Measurements from ENCODE around the gene SNRNP70. TPM values are rescaled to one million over a fixed set of nuclear protein-coding genes. Genes with fewer than 3 reads are reported as not detected.
"Not testable (repeated sequence)": the region's sequence is repeated elsewhere in the genome, so short reads cannot be mapped to it uniquely, and the experiment has no call there.

Gene SNRNP70
- total RNA-seq, 1 experiment from 2014 or later = 188 TPM

- peak; percentile 62 to 68 for DNase-seq (ENCODE audit: low read depth in 1 of 2, low spot score in 2 of 2)
- H3K27ac ChIP-seq = peak overlapping the region; percentile 45; the same call in 1 of the 2 replicates
- peaks cover 1% of the 10 kb centered on the region; the same call in 1 of the 2 replicates for H3K27me3 ChIP-seq (replicated peaks)
- peaks cover 3% of the 10 kb centered on the region for H3K9me3 ChIP-seq (replicated peaks)
- peaks cover 49% of the 10 kb centered on the region for H3K4me1 ChIP-seq (replicated peaks)
- H3K36me3 ChIP-seq = peaks cover 9% of the 10 kb centered on the region
- peak overlapping the region; percentile 74 for H3K4me3 ChIP-seq
These were observed 29.5 kb downstream of the SNRNP70 start for GRCh38 chr19:49114630-49115363.

GRCh38 chr19:49116544-49116943, 31.3 kb downstream of the SNRNP70 start:
- H3K9me3 ChIP-seq (replicated peaks) = peaks cover 3% of the 10 kb centered on the region

GRCh38 chr19:49117677-49118564, 32.7 kb downstream of the SNRNP70 start:
- Histone ChIP-seq H3K27me3 (replicated peaks) (peaks cover 8% of the 10 kb centered on the region), H3K9me3 (replicated peaks) (peaks cover 3% of the 10 kb centered on the region), H3K36me3 (peaks cover 9% of the 10 kb centered on the region), H3K27ac (peak overlapping the region; percentile 76; the same call in 1 of the 2 replicates), H3K4me3 (peak overlapping the region; percentile 58), H3K4me1 (replicated peaks) (peaks cover 38% of the 10 kb centered on the region)
- DNase-seq (ENCODE audit: low read depth in 1 of 2, low spot score in 2 of 2) = no peak

More at GRCh38 chr19:49116544-49116943, 31.3 kb downstream of the SNRNP70 start:
- no peak overlapping the region for H3K27ac ChIP-seq
- peaks cover 9% of the 10 kb centered on the region for H3K36me3 ChIP-seq
- H3K27me3 ChIP-seq (replicated peaks) = peaks cover 8% of the 10 kb centered on the region
- H3K4me3 ChIP-seq = no peak overlapping the region
- no peak for DNase-seq (ENCODE audit: low read depth in 1 of 2, low spot score in 2 of 2)
- H3K4me1 ChIP-seq (replicated peaks) = peaks cover 38% of the 10 kb centered on the region

- H3K27ac ChIP-seq = peak within 1 kb of the TSS; percentile 76
- peaks cover 8% of the 10 kb centered on the region for H3K27me3 ChIP-seq (replicated peaks)
- peaks cover 3% of the 10 kb centered on the region for H3K9me3 ChIP-seq (replicated peaks)
- H3K4me3 ChIP-seq = peak within 1 kb of the TSS; percentile 58
- DNase-seq (ENCODE audit: low read depth in 1 of 2, low spot score in 2 of 2) = peak; percentile 94 to 95
- H3K4me1 ChIP-seq (replicated peaks) = peaks cover 36% of the 10 kb centered on the region
- H3K36me3 ChIP-seq = peaks cover 9% of the 10 kb centered on the region
These were observed 33.5 kb downstream of the SNRNP70 start, which contains the start of gene C19orf73 for GRCh38 chr19:49118565-49119410. Gene C19orf73 (minus strand): TSS chr19:49119143. CDS start chr19:49119022, 121 bp downstream.

- Histone ChIP-seq H3K4me3 (peak within 1 kb of the TSS; percentile 58), H3K4me1 (replicated peaks) (peaks cover 31% of the 10 kb centered on the region), H3K9me3 (replicated peaks) (no peaks in the 10 kb centered on the region), H3K27me3 (replicated peaks) (peaks cover 8% of the 10 kb centered on the region), H3K27ac (peak within 1 kb of the TSS; percentile 76), H3K36me3 (peaks cover 5% of the 10 kb centered on the region)
- DNase-seq (ENCODE audit: low read depth in 1 of 2, low spot score in 2 of 2) = peak; percentile 54 to 71
These were observed 34.4 kb downstream of the SNRNP70 start, which contains the start of gene PPFIA3 for GRCh38 chr19:49119411-49120324. Gene PPFIA3 (plus strand): TSS chr19:49119544. CDS start chr19:49127874, 8,330 bp downstream.

- Histone ChIP-seq H3K27ac (no peak overlapping the region), H3K4me1 (replicated peaks) (peaks cover 25% of the 10 kb centered on the region), H3K36me3 (peaks cover 5% of the 10 kb centered on the region; the same call in 1 of the 2 replicates), H3K4me3 (no peak overlapping the region; the same call in 1 of the 2 replicates), H3K27me3 (replicated peaks) (peaks cover 8% of the 10 kb centered on the region), H3K9me3 (replicated peaks) (no peaks in the 10 kb centered on the region)
- DNase-seq (ENCODE audit: low read depth in 1 of 2, low spot score in 2 of 2) = no peak
These were observed 35.1 kb downstream of the SNRNP70 start for GRCh38 chr19:49120325-49120683.

GRCh38 chr19:49120868-49121267, 35.6 kb downstream of the SNRNP70 start:
- H3K36me3 ChIP-seq = peaks cover 5% of the 10 kb centered on the region; the same call in 1 of the 2 replicates
- H3K27ac ChIP-seq = no peak overlapping the region
- no peak for DNase-seq (ENCODE audit: low read depth in 1 of 2, low spot score in 2 of 2)
- H3K4me3 ChIP-seq = no peak overlapping the region
- peaks cover 8% of the 10 kb centered on the region for H3K27me3 ChIP-seq (replicated peaks)
- H3K4me1 ChIP-seq (replicated peaks) = peaks cover 23% of the 10 kb centered on the region
- no peaks in the 10 kb centered on the region for H3K9me3 ChIP-seq (replicated peaks)

- not testable (repeated sequence) for H3K9me3 ChIP-seq (replicated peaks); H3K27me3 ChIP-seq (replicated peaks); H3K36me3 ChIP-seq; DNase-seq (ENCODE audit: low read depth in 1 of 2, low spot score in 2 of 2); H3K4me3 ChIP-seq; H3K27ac ChIP-seq
- H3K4me1 ChIP-seq (replicated peaks) = peaks cover 23% of the 10 kb centered on the region
These were observed 36.6 kb downstream of the SNRNP70 start for GRCh38 chr19:49121841-49122240.

- H3K36me3 ChIP-seq; H3K9me3 ChIP-seq (replicated peaks); H3K27me3 ChIP-seq (replicated peaks); H3K27ac ChIP-seq; H3K4me3 ChIP-seq; DNase-seq (ENCODE audit: low read depth in 1 of 2, low spot score in 2 of 2): not testable (repeated sequence)
- H3K4me1 ChIP-seq (replicated peaks) = peaks cover 20% of the 10 kb centered on the region
These were observed 38.0 kb downstream of the SNRNP70 start for GRCh38 chr19:49123285-49123684.

GRCh38 chr19:49125025-49125731, 39.9 kb downstream of the SNRNP70 start:
- Histone ChIP-seq H3K4me1 (replicated peaks) (peaks cover 11% of the 10 kb centered on the region), H3K9me3 (replicated peaks) (no peaks in the 10 kb centered on the region), H3K4me3 (no peak overlapping the region), H3K36me3 (no peaks in the 10 kb centered on the region), H3K27ac (no peak overlapping the region), H3K27me3 (replicated peaks) (peaks cover 3% of the 10 kb centered on the region)
- DNase-seq (ENCODE audit: low read depth in 1 of 2, low spot score in 2 of 2) = no peak

GRCh38 chr19:49126575-49126974, 41.3 kb downstream of the SNRNP70 start:
- Histone ChIP-seq H3K9me3 (replicated peaks) (no peaks in the 10 kb centered on the region), H3K36me3 (no peaks in the 10 kb centered on the region), H3K4me1 (replicated peaks) (peaks cover 8% of the 10 kb centered on the region), H3K27me3 (replicated peaks) (no peaks in the 10 kb centered on the region; the same call in 1 of the 2 replicates), H3K4me3 (no peak overlapping the region), H3K27ac (no peak overlapping the region)
- no peak for DNase-seq (ENCODE audit: low read depth in 1 of 2, low spot score in 2 of 2)

- H3K36me3 ChIP-seq; H3K9me3 ChIP-seq (replicated peaks); H3K4me1 ChIP-seq (replicated peaks); H3K27ac ChIP-seq; DNase-seq (ENCODE audit: low read depth in 1 of 2, low spot score in 2 of 2); H3K27me3 ChIP-seq (replicated peaks); H3K4me3 ChIP-seq: not testable (repeated sequence)
These were observed 42.0 kb downstream of the SNRNP70 start for GRCh38 chr19:49127225-49127624.
